Fibroblast of lung (primary cell): Measurements from ENCODE around the gene KASH5. TPM values are rescaled to one million over a fixed set of nuclear protein-coding genes. Genes with fewer than 3 reads are reported as not detected.
A peak's percentile ranks its signal among the peaks of the same experiment; 100 is the strongest.

ENCODE experiments used
- DNase-seq, 2 donors: peaks; one replicate each; pipeline versions ENCODE4 v3.0.0 to v3.0.0-alpha.2; 2010; ENCODE audit warnings: low read depth in 2 of 2
- H2AFZ ChIP-seq: 2 replicates; pipeline ENCODE4 v1.5.1; 2012; ENCODE audit warnings: low read length, control low read depth, inconsistent platforms
- H3K27ac ChIP-seq: 2 replicates; pipeline ENCODE4 v1.5.1; 2011; ENCODE audit warnings: low read length, control low read depth; ENCODE audit not compliant: insufficient read depth
- H3K27me3 ChIP-seq: 2 replicates; pipeline ENCODE4 v1.5.1; 2011; ENCODE audit warnings: mild to moderate bottlenecking, low read length; ENCODE audit not compliant: control insufficient read depth, insufficient read depth
- H3K36me3 ChIP-seq: 2 replicates; pipeline ENCODE4 v1.5.1; 2011; ENCODE audit warnings: low read length; ENCODE audit not compliant: control insufficient read depth, insufficient read depth
- H3K4me1 ChIP-seq: 2 replicates; pipeline ENCODE4 v1.5.1; 2011; ENCODE audit warnings: low read length; ENCODE audit not compliant: control insufficient read depth, insufficient read depth; ENCODE audit errors: extremely low read depth
- H3K4me2 ChIP-seq: 2 replicates; pipeline ENCODE4 v1.5.1; 2011; ENCODE audit warnings: low read length, control low read depth; ENCODE audit not compliant: insufficient read depth; ENCODE audit errors: extremely low read depth
- H3K4me3 ChIP-seq, 4 experiments: fragments of 200-600 bp in 1 of 4; sonication (generic) in 1 of 4; replicated peaks in 1 of 4; 2 replicates each; pipeline ENCODE4 v1.5.1; 2011 to 2016; ENCODE audit warnings: low read length in 4 of 4, low read depth in 3 of 4, mild to moderate bottlenecking in 3 of 4, control low read depth in 2 of 4, inconsistent platforms in 1 of 4, mixed read lengths in 1 of 4; ENCODE audit not compliant: insufficient read depth in 1 of 4; ENCODE audit errors: control extremely low read depth in 1 of 4
- H3K79me2 ChIP-seq: 2 replicates; pipeline ENCODE4 v1.5.1; 2012; ENCODE audit warnings: mild to moderate bottlenecking, low read length, inconsistent platforms; ENCODE audit not compliant: control insufficient read depth, insufficient read depth
- H3K9ac ChIP-seq: 2 replicates; pipeline ENCODE4 v1.5.1; 2011; ENCODE audit warnings: mild to moderate bottlenecking, low read length, control low read depth; ENCODE audit not compliant: insufficient read depth
- H3K9me3 ChIP-seq: 2 replicates; pipeline ENCODE4 v1.5.1; 2012; ENCODE audit warnings: low read depth, low read length; ENCODE audit not compliant: control insufficient read depth, insufficient read depth
- H4K20me1 ChIP-seq: 2 replicates; pipeline ENCODE4 v1.5.1; 2011; ENCODE audit warnings: low read length; ENCODE audit not compliant: control insufficient read depth, insufficient read depth; ENCODE audit errors: extremely low read depth
- CTCF ChIP-seq, 2 donors: IDR thresholded peaks in 1 of 2; conservative IDR thresholded peaks in 1 of 2; 1 replicate in 1 of 2; 2 replicates in 1 of 2; pipeline ENCODE4 v1.5.1; 2011 to 2012; ENCODE audit warnings: low read length in 2 of 2, control low read depth in 1 of 2, inconsistent platforms in 1 of 2, low read depth in 1 of 2, mild to moderate bottlenecking in 1 of 2
- EZH2 ChIP-seq: IDR thresholded peaks from 2 replicates; pipeline ENCODE4 v1.5.1; 2012; ENCODE audit warnings: low read length, control low read depth, mild to moderate bottlenecking; ENCODE audit errors: missing control alignments
- polyA minus RNA-seq: library from RNA; depleted of rRNA, polyadenylated mRNA; stranded (reverse); fragments of >200 nt; gene quantifications from 2 replicates; pipeline ENCODE4 v1.2.3, GENCODE V29; 2011; ENCODE audit warnings: low replicate concordance
- polyA plus RNA-seq, 2 donors: library from polyadenylated mRNA; depleted of rRNA in 1 of 2; stranded (reverse) in 1 of 2; unstranded in 1 of 2; fragments of >200 nt; gene quantifications; 2 replicates each; pipeline ENCODE4 v1.2.1, GENCODE V29; 2011 to 2012; ENCODE audit warnings: missing spikeins in 1 of 2
- total RNA-seq: library from RNA; depleted of rRNA; stranded (reverse); fragments of >200 nt; gene quantifications from 2 replicates; pipeline ENCODE4 v1.2.1, GENCODE V29; 2014

Gene KASH5
- not detected in 2 replicates for total RNA-seq
- not detected in 2 replicates for polyA plus RNA-seq
- not detected in 2 replicates for polyA plus RNA-seq (2012)
- polyA minus RNA-seq, result not detected in 2 replicates

- DNase-seq, result peak; percentile 22 to 52
- Histone ChIP-seq H3K4me2 (no peak within 1 kb of the TSS), H3K9me3 (no peaks in the 10 kb centered on the region)
Observed at GRCh38 chr19:49387936-49388372, at the start of gene KASH5. KASH5 (plus strand) TSS chr19:49388249; CDS start chr19:49390884, 2,635 bp downstream.

GRCh38 chr19:49338691-49339300 lies 49.3 kb upstream of the KASH5 start:
- no peak overlapping the region for H3K27ac ChIP-seq
- no peaks in the 10 kb centered on the region for H4K20me1 ChIP-seq
- peak; percentile 19 to 49 for DNase-seq
- H3K27me3 ChIP-seq, result peaks cover 7% of the 10 kb centered on the region
- H3K4me1 ChIP-seq, result peaks cover 4% of the 10 kb centered on the region
- H2AFZ ChIP-seq, result peak overlapping the region; percentile 8
- H3K4me2 ChIP-seq, result peak overlapping the region; percentile 25
- H3K9me3 ChIP-seq, result no peaks in the 10 kb centered on the region
- TF ChIP-seq EZH2, result no peak
- TF ChIP-seq CTCF (conservative IDR thresholded peaks at IDR 0.05 in 1 of 2, IDR thresholded peaks at IDR 0.05 in 1 of 2; ENCODE audit: low read depth in 1 of 2, low read length in 2 of 2), result no peak
- H3K36me3 ChIP-seq, result peaks cover 4% of the 10 kb centered on the region
- no peak overlapping the region for H3K9ac ChIP-seq
- peak overlapping the region in 2 of 4 experiments; percentile 16 to 29 for H3K4me3 ChIP-seq
- no peaks in the 10 kb centered on the region for H3K79me2 ChIP-seq

More at GRCh38 chr19:49387936-49388372, at the start of gene KASH5:
- Histone ChIP-seq H2AFZ (no peak within 1 kb of the TSS), H3K4me1 (no peaks in the 10 kb centered on the region), H3K27ac (no peak within 1 kb of the TSS), H3K79me2 (no peaks in the 10 kb centered on the region), H4K20me1 (no peaks in the 10 kb centered on the region), H3K27me3 (peaks cover 6% of the 10 kb centered on the region), H3K36me3 (no peaks in the 10 kb centered on the region), H3K9ac (no peak within 1 kb of the TSS), H3K4me3 (no peak within 1 kb of the TSS)
- TF ChIP-seq CTCF (conservative IDR thresholded peaks at IDR 0.05 in 1 of 2, IDR thresholded peaks at IDR 0.05 in 1 of 2; ENCODE audit: low read depth in 1 of 2, low read length in 2 of 2) (no peak), EZH2 (no peak)

- no peaks in the 10 kb centered on the region for H3K79me2 ChIP-seq
- DNase-seq, result peak; percentile 87 to 91
- H3K27me3 ChIP-seq, result peaks cover 7% of the 10 kb centered on the region
- TF ChIP-seq EZH2, result no peak
- TF ChIP-seq CTCF (conservative IDR thresholded peaks at IDR 0.05 in 1 of 2, IDR thresholded peaks at IDR 0.05 in 1 of 2; ENCODE audit: low read depth in 1 of 2, low read length in 2 of 2), result no peak
- no peak overlapping the region for H3K9ac ChIP-seq
- H3K4me2 ChIP-seq, result peak overlapping the region; percentile 25
- H3K4me1 ChIP-seq, result peaks cover 4% of the 10 kb centered on the region
- H2AFZ ChIP-seq, result peak overlapping the region; percentile 8
- H3K9me3 ChIP-seq, result no peaks in the 10 kb centered on the region
- peaks cover 4% of the 10 kb centered on the region for H3K36me3 ChIP-seq
- no peak overlapping the region for H3K27ac ChIP-seq
- H3K4me3 ChIP-seq, result peak overlapping the region in 2 of 4 experiments; percentile 16 to 29
- H4K20me1 ChIP-seq, result no peaks in the 10 kb centered on the region
Observed at GRCh38 chr19:49339301-49340068, 48.6 kb upstream of the KASH5 start.
